ENCODE measurements around the gene ABO. TPM values are rescaled to one million over a fixed set of nuclear protein-coding genes. Genes with fewer than 3 reads are reported as not detected.

The ABO gene
- total RNA-seq, 2 donors from 2014 or later: 58.0 to 77.7 TPM

GRCh38 chr9:133278161-133279114, 3.4 kb upstream of the ABO start:
- DNase-seq: no peak
- Histone ChIP-seq H3K4me1 (peaks cover 14% of the 10 kb centered on the region), H3K4me3 (no peak overlapping the region), H3K27ac (no peak overlapping the region), H3K9ac (ENCODE audit: low read depth in 2 of 2, low read length in 2 of 2) (no peak overlapping the region), H3K9me3 (no peaks in the 10 kb centered on the region), H3K36me3 (no peaks in the 10 kb centered on the region), H3K27me3 (no peaks in the 10 kb centered on the region)
- intact Hi-C loops (cut with DNase I): no loop called here
- TF ChIP-seq CTCF (IDR thresholded peaks at IDR 0.05): no peak

- intact Hi-C loops (cut with DNase I): no loop called here
- DNase-seq: no peak
- H3K27ac ChIP-seq: no peak overlapping the region
- H3K36me3 ChIP-seq: no peaks in the 10 kb centered on the region
- H3K4me1 ChIP-seq: peaks cover 9% of the 10 kb centered on the region
- no peak overlapping the region for H3K9ac ChIP-seq (ENCODE audit: low read depth in 2 of 2, low read length in 2 of 2)
- no peak overlapping the region for H3K4me3 ChIP-seq
- no peak for TF ChIP-seq CTCF (IDR thresholded peaks at IDR 0.05)
- no peaks in the 10 kb centered on the region for H3K27me3 ChIP-seq
- no peaks in the 10 kb centered on the region for H3K9me3 ChIP-seq
Measured at GRCh38 chr9:133277467-133277866, 2.5 kb upstream of the ABO start.

- intact Hi-C loops (cut with DNase I): no loop called here
- Histone ChIP-seq H3K9me3 (no peaks in the 10 kb centered on the region), H3K4me3 (no peak overlapping the region), H3K27ac (no peak overlapping the region), H3K27me3 (no peaks in the 10 kb centered on the region), H3K9ac (ENCODE audit: low read depth in 2 of 2, low read length in 2 of 2) (no peak overlapping the region), H3K4me1 (peaks cover 9% of the 10 kb centered on the region), H3K36me3 (no peaks in the 10 kb centered on the region)
- TF ChIP-seq CTCF (IDR thresholded peaks at IDR 0.05): no peak
- DNase-seq: no peak
Measured at GRCh38 chr9:133276923-133277322, 1.9 kb upstream of the ABO start.

GRCh38 chr9:133276001-133276884, 1.2 kb upstream of the ABO start:
- intact Hi-C loops (cut with DNase I): no loop called here
- Histone ChIP-seq H3K4me3 (peak overlapping the region; percentile 65), H3K4me1 (peaks cover 3% of the 10 kb centered on the region), H3K27me3 (no peaks in the 10 kb centered on the region), H3K36me3 (no peaks in the 10 kb centered on the region), H3K27ac (peak overlapping the region; percentile 96), H3K9me3 (no peaks in the 10 kb centered on the region), H3K9ac (ENCODE audit: low read depth in 2 of 2, low read length in 2 of 2) (peak overlapping the region; percentile 89 to 94)
- no peak for TF ChIP-seq CTCF (IDR thresholded peaks at IDR 0.05)
- DNase-seq: no peak

GRCh38 chr9:133274236-133275104, 531 bp downstream of the ABO start:
- DNase-seq: no peak
- H3K36me3 ChIP-seq: no peaks in the 10 kb centered on the region
- peak overlapping the region; percentile 65 for H3K4me3 ChIP-seq
- H3K27me3 ChIP-seq: no peaks in the 10 kb centered on the region
- H3K27ac ChIP-seq: peak overlapping the region; percentile 96
- no peaks in the 10 kb centered on the region for H3K9me3 ChIP-seq
- no peak for TF ChIP-seq CTCF (IDR thresholded peaks at IDR 0.05)
- H3K9ac ChIP-seq (ENCODE audit: low read depth in 2 of 2, low read length in 2 of 2): peak overlapping the region; percentile 89 to 94
- no peaks in the 10 kb centered on the region for H3K4me1 ChIP-seq
- intact Hi-C loops (cut with DNase I): no loop called here

Measured in colonic mucosa (tissue), 4 donors.